Measurements from ENCODE around the gene STMN1.

- TF ChIP-seq EZH2 (IDR thresholded peaks at IDR 0.05; ENCODE audit: borderline replicate concordance, low read depth, low read length, poor library complexity, severe bottlenecking) (no peak), CTCF (conservative IDR thresholded peaks at IDR 0.05; ENCODE audit: low read depth, low read length) (no peak)
These were observed 6.4 kb downstream of the STMN1 start for GRCh38 chr1:25899792-25900191.
